T-helper 1 cell treated with Interleukin-12 subunit alpha and Interleukin-12 subunit beta and Interleukin-4 antibody, amounts not matched to agents 30 ng/mL and 1 ng/mL, for 36 hours (primary cell): ENCODE results near the gene ZNF605. TPM values are rescaled to one million over a fixed set of nuclear protein-coding genes. Genes with fewer than 3 reads are reported as not detected.
"Not testable (repeated sequence)": the region's sequence is repeated elsewhere in the genome, so short reads cannot be mapped to it uniquely, and the experiment has no call there.

Experiments used
- intact Hi-C: fragments of 100-400 bp; cut with micrococcal nuclease; formaldehyde crosslinking; loops from one replicate; pipeline ENCODE4 v1.15.1; 2024
- total RNA-seq: library from RNA; stranded (reverse); gene quantifications from 2 replicates; pipeline ENCODE4 v1.2.3, GENCODE V29; 2022

Gene ZNF605
- total RNA-seq, 1 donor from 2014 or later = 8.7 TPM

- intact Hi-C loops = no loop called here
Observed at GRCh38 chr12:132949936-132950837, 5.9 kb downstream of the ZNF605 start.

DNA sequence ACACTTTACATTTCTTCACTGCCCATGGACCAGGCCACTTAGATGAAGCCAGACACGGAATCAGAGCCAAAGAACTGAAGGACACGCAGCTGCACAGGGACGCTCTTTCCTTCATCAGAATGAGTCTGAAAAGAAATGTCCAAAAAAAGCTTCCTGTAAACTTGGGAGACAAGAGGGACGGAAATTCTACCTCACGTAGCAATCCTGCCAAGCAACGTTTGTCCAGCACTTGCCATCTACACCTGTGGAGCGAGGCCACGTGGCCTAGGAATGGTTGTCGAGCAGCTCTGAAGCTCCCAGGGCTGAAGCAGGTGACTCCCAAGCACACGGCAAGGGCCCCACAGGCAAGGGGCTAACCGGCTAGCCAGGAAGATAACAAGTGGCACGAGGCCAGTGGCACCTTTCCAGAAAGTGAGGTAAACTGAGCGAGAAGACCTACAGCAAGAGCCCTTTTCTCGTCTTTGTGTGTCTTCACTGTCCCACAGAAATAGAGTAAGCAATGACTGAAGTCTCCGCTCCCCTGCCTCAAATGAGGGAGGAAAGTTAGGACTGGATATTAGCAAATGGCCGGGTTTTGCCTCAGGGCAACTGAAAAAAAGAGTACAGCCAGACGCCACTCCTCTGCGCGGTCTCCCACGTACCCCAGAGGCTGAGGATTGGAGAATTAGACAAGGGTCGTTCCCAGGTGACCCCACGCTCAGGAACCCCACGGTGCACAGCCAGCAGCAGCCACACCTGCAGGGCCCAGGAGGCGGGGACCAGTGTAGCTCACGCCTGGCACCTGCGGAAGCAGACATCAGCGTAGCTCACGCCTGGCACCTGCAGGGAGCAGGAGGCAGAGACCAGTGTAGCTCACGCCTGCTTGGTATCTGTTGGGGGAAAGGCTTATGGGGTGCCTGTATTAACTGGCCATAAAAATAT lies 7.7 kb downstream of the ZNF605 start:
- intact Hi-C loops = no loop called here

GRCh38 chr12:132946246-132946820 lies 9.8 kb downstream of the ZNF605 start:
- intact Hi-C loops = no loop called here

GRCh38 chr12:132945806-132946205 lies 10.3 kb downstream of the ZNF605 start:
- intact Hi-C loops = no loop called here

- intact Hi-C loops = no loop called here
Observed at GRCh38 chr12:132942611-132943010, 13.5 kb downstream of the ZNF605 start.

GRCh38 chr12:132941336-132941954 lies 14.7 kb downstream of the ZNF605 start:
- intact Hi-C loops = no loop called here

- intact Hi-C loops = no loop called here
Observed at GRCh38 chr12:132940071-132940719, 15.9 kb downstream of the ZNF605 start.

- intact Hi-C loops = not testable (repeated sequence)
Observed at GRCh38 chr12:132938807-132939206, 17.3 kb downstream of the ZNF605 start.

- intact Hi-C loops = no loop called here
Observed at GRCh38 chr12:132937476-132937875, 18.6 kb downstream of the ZNF605 start.

DNA sequence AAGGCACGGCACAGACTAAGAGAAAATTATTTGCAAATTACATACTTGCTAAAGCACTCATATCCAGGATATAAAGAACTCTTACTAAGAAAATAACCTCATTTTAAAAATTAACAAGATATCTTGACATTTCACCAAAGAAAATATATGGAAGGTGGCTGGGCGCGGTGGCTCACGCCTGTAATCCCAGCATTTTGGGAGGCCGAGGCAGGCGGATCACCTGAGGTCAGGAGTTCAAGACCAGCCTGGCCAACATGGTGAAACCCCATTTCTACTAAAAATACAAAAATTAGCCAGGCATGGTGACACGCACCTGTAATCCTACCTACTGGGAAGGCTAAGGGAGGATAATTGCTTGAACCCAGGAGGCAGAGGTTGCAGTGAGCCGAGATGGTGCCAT lies 19.2 kb downstream of the ZNF605 start:
- intact Hi-C loops = not testable (repeated sequence)

GRCh38 chr12:132936163-132936562 lies 19.9 kb downstream of the ZNF605 start:
- intact Hi-C loops = no loop called here

GRCh38 chr12:132926415-132926833 lies 29.7 kb downstream of the ZNF605 start:
- intact Hi-C loops = no loop called here

GRCh38 chr12:132925597-132926414 lies 30.3 kb downstream of the ZNF605 start:
- intact Hi-C loops = no loop called here

DNA sequence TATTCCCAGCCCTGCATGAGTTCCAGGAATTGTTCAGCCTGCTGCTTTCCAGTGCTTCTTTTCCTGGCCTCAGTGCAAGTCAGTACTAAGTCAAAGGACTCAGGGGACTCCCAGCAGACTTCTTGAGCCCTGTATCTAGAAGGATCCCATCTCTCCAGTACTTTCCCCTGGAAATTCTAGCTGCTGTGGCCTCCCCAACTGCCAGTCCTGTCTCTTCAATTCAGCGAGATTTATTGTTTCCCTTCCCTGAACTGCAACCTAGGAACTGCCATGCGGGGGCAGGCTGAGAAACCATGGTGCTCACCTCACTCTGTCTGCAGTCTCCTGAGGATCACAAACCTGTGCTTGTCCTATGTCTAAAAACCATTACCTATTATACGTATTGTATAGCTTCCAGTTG lies 31.8 kb downstream of the ZNF605 start:
- intact Hi-C loops = no loop called here

DNA sequence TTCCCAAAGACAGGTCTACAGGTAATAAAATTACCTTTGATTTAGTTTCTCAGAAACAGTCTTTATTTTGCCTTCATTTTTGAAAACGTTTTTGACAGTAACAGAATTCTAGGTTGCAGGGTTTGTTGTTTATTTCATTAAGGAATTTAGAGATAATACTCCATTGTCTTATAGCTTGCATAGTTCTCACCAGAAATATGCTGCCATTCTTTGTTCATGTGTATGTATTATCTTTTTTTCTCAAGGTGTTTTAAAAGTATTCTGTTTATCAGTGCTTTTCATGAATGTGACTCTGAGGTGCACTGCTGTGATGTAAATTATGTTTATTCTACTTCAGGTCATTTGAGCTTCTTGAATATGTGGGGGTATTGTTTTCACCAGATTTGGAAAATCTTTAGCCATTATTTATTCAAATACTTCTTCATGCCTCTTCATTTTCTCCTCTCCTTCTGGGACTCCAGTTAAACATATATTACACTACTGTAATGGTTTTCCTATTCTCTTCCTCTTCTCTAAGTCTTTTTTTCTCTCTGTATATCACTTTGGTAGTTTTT lies 32.7 kb downstream of the ZNF605 start:
- intact Hi-C loops = no loop called here

GRCh38 chr12:132922676-132923075 lies 33.4 kb downstream of the ZNF605 start:
- intact Hi-C loops = no loop called here

DNA sequence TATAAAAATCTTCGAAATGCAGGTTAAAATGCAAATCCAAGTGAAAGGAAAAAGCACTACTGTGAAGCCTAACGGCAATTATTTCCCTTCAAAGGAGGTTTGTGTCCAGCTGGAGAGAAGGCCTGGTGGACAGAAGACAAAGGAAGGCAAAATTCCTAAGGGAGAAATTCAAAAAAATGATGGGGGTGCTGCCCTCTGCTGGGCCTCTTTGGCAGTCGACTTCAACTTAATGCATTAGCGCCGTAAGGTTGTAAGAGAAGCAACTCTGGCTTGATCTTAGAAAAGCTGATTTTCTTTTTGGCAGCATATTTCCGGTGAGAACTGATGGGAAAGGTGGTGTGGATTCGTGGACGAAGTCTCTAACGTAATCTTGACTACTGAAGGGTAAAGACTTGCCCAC lies 34.4 kb downstream of the ZNF605 start:
- intact Hi-C loops = no loop called here

DNA sequence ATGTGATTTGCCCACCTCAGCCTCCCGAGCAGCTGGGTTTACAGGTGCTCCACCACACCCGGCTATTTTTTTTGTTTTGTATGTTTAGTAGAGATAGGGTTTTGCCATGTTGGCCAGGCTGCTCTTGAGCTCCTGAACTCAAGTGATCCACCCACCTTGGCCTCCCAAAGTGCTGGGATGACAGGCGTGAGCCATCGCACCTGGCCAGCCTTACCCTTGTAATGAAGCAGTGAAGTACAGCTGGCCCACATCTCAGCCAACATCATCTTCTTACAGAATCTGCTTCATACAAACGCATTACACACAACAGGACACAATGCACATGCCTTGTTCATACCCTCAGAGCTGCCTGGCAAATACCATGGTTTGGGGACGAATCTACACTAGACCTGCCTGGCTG lies 37.4 kb downstream of the ZNF605 start:
- intact Hi-C loops = no loop called here

DNA sequence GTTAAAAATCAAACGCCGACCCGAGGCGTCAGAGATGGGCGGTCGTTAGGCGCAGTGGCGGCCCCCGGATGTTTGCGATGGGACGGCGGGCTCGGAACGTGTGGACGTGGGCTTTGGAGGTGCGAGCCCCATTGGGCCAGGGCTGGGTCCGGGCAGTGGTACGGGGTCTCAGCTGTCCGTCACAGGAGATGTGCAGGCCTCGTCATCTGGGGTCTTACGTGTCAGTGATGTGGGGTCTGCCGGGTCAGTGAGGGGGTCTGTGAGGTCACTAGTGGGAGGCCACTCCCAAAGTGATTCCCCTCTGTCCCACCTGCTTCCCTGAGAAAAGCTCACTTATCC lies 47.1 kb downstream of the ZNF605 start:
- intact Hi-C loops = loop anchor here (1.0 to 2.0 kb wide), 2 partner anchors 146 to 199 kb away; partner anchors contain the start of gene PGAM5
